H9 (cell line): ENCODE results near the gene AJAP1. TPM values are rescaled to one million over a fixed set of nuclear protein-coding genes. Genes with fewer than 3 reads are reported as not detected.

Source experiments
- DNase-seq: peaks from one replicate; pipeline ENCODE4 v3.0.0-alpha.2; 2017
- H2AFZ ChIP-seq: one replicate; pipeline ENCODE4 v1.6.1; 2013; ENCODE audit warnings: mild to moderate bottlenecking, low read length, control low read depth, moderate library complexity
- H2AK5ac ChIP-seq: 2 replicates; pipeline ENCODE4 v1.6.1; 2013; ENCODE audit warnings: low read length, control low read depth, mixed read lengths; ENCODE audit not compliant: insufficient read length
- H2BK120ac ChIP-seq: one replicate; pipeline ENCODE4 v1.6.1; 2013; ENCODE audit warnings: low read depth, mild to moderate bottlenecking, low read length, control low read depth, inconsistent platforms; ENCODE audit not compliant: poor library complexity, severe bottlenecking
- H2BK12ac ChIP-seq: 2 replicates; pipeline ENCODE4 v1.6.1; 2013; ENCODE audit warnings: low read length, control low read depth, mixed read lengths, low read depth; ENCODE audit not compliant: insufficient read length
- H2BK15ac ChIP-seq: 2 replicates; pipeline ENCODE4 v1.6.1; 2013; ENCODE audit warnings: low read depth, low read length, control low read depth
- H2BK20ac ChIP-seq: one replicate; pipeline ENCODE4 v1.6.1; 2013; ENCODE audit warnings: low read depth, mild to moderate bottlenecking, low read length, control low read depth, inconsistent platforms; ENCODE audit not compliant: poor library complexity, severe bottlenecking
- H2BK5ac ChIP-seq: 2 replicates; pipeline ENCODE4 v1.6.1; 2013; ENCODE audit warnings: low read length, control low read depth, mixed read lengths; ENCODE audit not compliant: insufficient read length
- H3K14ac ChIP-seq: 2 replicates; pipeline ENCODE4 v1.6.1; 2013; ENCODE audit warnings: low read length, control low read depth; ENCODE audit not compliant: insufficient read depth
- H3K18ac ChIP-seq: 2 replicates; pipeline ENCODE4 v1.6.1; 2013; ENCODE audit warnings: low read depth, mild to moderate bottlenecking, mixed read lengths, low read length, control low read depth; ENCODE audit not compliant: insufficient read length
- H3K23ac ChIP-seq: 2 replicates; pipeline ENCODE4 v1.6.1; 2013; ENCODE audit warnings: low read length, control low read depth, mixed read lengths, low read depth; ENCODE audit not compliant: insufficient read length
- H3K23me2 ChIP-seq: 2 replicates; pipeline ENCODE4 v1.6.1; 2013; ENCODE audit warnings: low read depth, mild to moderate bottlenecking, mixed read lengths, low read length, control low read depth; ENCODE audit not compliant: insufficient read length, poor library complexity, severe bottlenecking
- H3K27ac ChIP-seq: 2 replicates; pipeline ENCODE4 v1.5.1; 2013; ENCODE audit warnings: low read length, control low read depth, mixed read lengths, low read depth; ENCODE audit not compliant: insufficient read length
- H3K27me3 ChIP-seq: 2 replicates; pipeline ENCODE4 v1.6.1; 2013; ENCODE audit warnings: low read length, control low read depth, inconsistent platforms; ENCODE audit not compliant: insufficient read depth
- H3K4ac ChIP-seq: 2 replicates; pipeline ENCODE4 v1.6.1; 2013; ENCODE audit warnings: low read depth, mild to moderate bottlenecking, control low read depth, inconsistent platforms, low read length, moderate library complexity
- H3K4me1 ChIP-seq: 2 replicates; pipeline ENCODE4 v1.6.1; 2013; ENCODE audit warnings: low read length, control low read depth, inconsistent platforms; ENCODE audit not compliant: insufficient read depth
- H3K4me2 ChIP-seq: 2 replicates; pipeline ENCODE4 v1.6.1; 2013; ENCODE audit warnings: low read length, control low read depth, mixed read lengths; ENCODE audit not compliant: insufficient read length, insufficient read depth
- H3K56ac ChIP-seq: 2 replicates; pipeline ENCODE4 v1.6.1; 2013; ENCODE audit warnings: low read depth, mild to moderate bottlenecking, mixed read lengths, low read length, control low read depth; ENCODE audit not compliant: insufficient read length
- H3K79me1 ChIP-seq: 2 replicates; pipeline ENCODE4 v1.6.1; 2013; ENCODE audit warnings: low read depth, mild to moderate bottlenecking, moderate library complexity, low read length, control low read depth, inconsistent platforms; ENCODE audit not compliant: insufficient read depth, poor library complexity, severe bottlenecking
- H3K79me2 ChIP-seq: 2 replicates; pipeline ENCODE4 v1.6.1; 2013; ENCODE audit warnings: low read length, control low read depth, inconsistent platforms; ENCODE audit not compliant: insufficient read depth
- H3K9ac ChIP-seq: 2 replicates; pipeline ENCODE4 v1.6.1; 2013; ENCODE audit warnings: low read length, control low read depth, mixed read lengths; ENCODE audit not compliant: insufficient read length; ENCODE audit errors: extremely low read depth
- H3K9me3 ChIP-seq: one replicate; pipeline ENCODE4 v1.6.1; 2013; ENCODE audit warnings: low read depth, low read length, inconsistent platforms; ENCODE audit not compliant: control insufficient read depth
- H3T11ph ChIP-seq: one replicate; pipeline ENCODE4 v1.6.1; 2013; ENCODE audit warnings: mild to moderate bottlenecking, low read length, control low read depth, inconsistent platforms
- H4K20me1 ChIP-seq: one replicate; pipeline ENCODE4 v1.6.1; 2013; ENCODE audit not compliant: control insufficient read depth, insufficient read length, insufficient read depth
- H4K5ac ChIP-seq: 2 replicates; pipeline ENCODE4 v1.6.1; 2013; ENCODE audit warnings: low read depth, mild to moderate bottlenecking, mixed read lengths, low read length, control low read depth; ENCODE audit not compliant: insufficient read length
- H4K8ac ChIP-seq: replicated peaks from 2 replicates; pipeline ENCODE4 v1.6.1; 2013; ENCODE audit warnings: low read length, control low read depth, mixed read lengths, low read depth; ENCODE audit not compliant: insufficient read length
- H4K91ac ChIP-seq: 2 replicates; pipeline ENCODE4 v1.6.1; 2013; ENCODE audit warnings: low read depth, mild to moderate bottlenecking, moderate library complexity, mixed read lengths, low read length, control low read depth; ENCODE audit not compliant: insufficient read length
- H3K27ac Mint-ChIP-seq, 3 experiments: 2 replicates in 2 of 3; 3 replicates in 1 of 3; pipeline ENCODE4 v1.8.0; 2020 to 2021; ENCODE audit warnings: mixed read lengths in 3 of 3, mild to moderate bottlenecking in 1 of 3, moderate library complexity in 1 of 3
- H3K27me3 Mint-ChIP-seq: 2 replicates; pipeline ENCODE4 v1.8.0; 2021; ENCODE audit warnings: low read depth, mild to moderate bottlenecking, moderate library complexity, mixed read lengths
- H3K36me3 Mint-ChIP-seq, 3 experiments: 2 replicates in 2 of 3; 3 replicates in 1 of 3; pipeline ENCODE4 v1.8.0; 2020 to 2021; ENCODE audit warnings: low read depth in 3 of 3, mixed read lengths in 3 of 3; ENCODE audit not compliant: insufficient read depth in 1 of 3
- H3K4me1 Mint-ChIP-seq, 2 experiments: 2 replicates each; pipeline ENCODE4 v1.8.0; 2020; ENCODE audit warnings: mixed read lengths in 2 of 2
- H3K4me3 Mint-ChIP-seq, 2 experiments: 2 replicates in 1 of 2; 3 replicates in 1 of 2; pipeline ENCODE4 v1.8.0; 2020 to 2021; ENCODE audit warnings: mild to moderate bottlenecking in 2 of 2, mixed read lengths in 2 of 2, moderate library complexity in 1 of 2
- H3K9me3 Mint-ChIP-seq, 2 experiments: 2 replicates in 1 of 2; 3 replicates in 1 of 2; pipeline ENCODE4 v1.8.0; 2020; ENCODE audit warnings: mild to moderate bottlenecking in 2 of 2, mixed read lengths in 2 of 2, moderate library complexity in 1 of 2
- CTCF ChIP-seq: fragments of 200-600 bp; sonication (generic); conservative IDR thresholded peaks from 3 replicates; pipeline ENCODE4 v1.8.0; 2021; ENCODE audit warnings: antibody characterized with exemption, mild to moderate bottlenecking
- WGBS: extraction: QIAGEN DNeasy Blood & Tissue Kit; methylation state at CpG from one replicate; pipeline ENCODE4 v1.1.7; 2013; ENCODE audit warnings: missing lambda C conversion rate, low lambda C conversion rate, mixed read lengths; ENCODE audit not compliant: insufficient read length; ENCODE audit errors: extremely low coverage; 5-methylcytosine and 5-hydroxymethylcytosine counted together
- total RNA-seq: library from RNA; stranded (reverse); gene quantifications from 2 replicates; pipeline ENCODE4 v1.2.1, GENCODE V29; 2021

The AJAP1 gene
- total RNA-seq, 1 experiment from 2014 or later = 8.6 TPM

- no CpG with 5 or more reads among the region's 9 CpGs for WGBS
- Histone ChIP-seq H4K20me1 (no peaks in the 10 kb centered on the region), H2AK5ac (no peak overlapping the region), H4K5ac (no peak overlapping the region), H2BK12ac (no peak overlapping the region), H3K18ac (no peak overlapping the region), H3K4me1 (no peaks in the 10 kb centered on the region), H4K8ac (no peak overlapping the region), H2BK15ac (no peak overlapping the region), H3K4me2 (no peak overlapping the region), H3K56ac (no peak overlapping the region), H3T11ph (no peak overlapping the region), H3K9ac (no peak overlapping the region), H3K79me2 (no peaks in the 10 kb centered on the region), H3K79me1 (no peaks in the 10 kb centered on the region), H3K23ac (no peak overlapping the region), H3K4ac (no peak overlapping the region), H3K27ac (no peak overlapping the region), H3K9me3 (no peaks in the 10 kb centered on the region), H2BK120ac (no peak overlapping the region), H3K14ac (no peak overlapping the region), H3K27me3 (no peaks in the 10 kb centered on the region), H2AFZ (no peak overlapping the region), H2BK5ac (no peak overlapping the region), H2BK20ac (no peak overlapping the region), H3K23me2 (no peaks in the 10 kb centered on the region), H4K91ac (no peak overlapping the region)
- peaks cover 17 to 27% of the 10 kb centered on the region in 2 experiments for H3K4me1 Mint-ChIP-seq
- no peak for DNase-seq
- peaks cover 0 to 2% (median 0%) of the 10 kb centered on the region in 3 experiments; a peak in 2 of 7 replicates for H3K36me3 Mint-ChIP-seq
- H3K9me3 Mint-ChIP-seq = no peaks in the 10 kb centered on the region
- no peak overlapping the region for H3K27ac Mint-ChIP-seq
- H3K27me3 Mint-ChIP-seq = peaks cover 8% of the 10 kb centered on the region
- no peak for TF ChIP-seq CTCF
- H3K4me3 Mint-ChIP-seq = no peak overlapping the region
Observed at GRCh38 chr1:4701276-4701675, 46.9 kb downstream of the AJAP1 start.
